ENCODE data around the gene MAN1C1.

GRCh38 chr1:25644962-25645361 is 28.4 kb downstream of the MAN1C1 start:
- no peak for TF ChIP-seq CTCF (IDR thresholded peaks at IDR 0.05)
- TF ChIP-seq POLR2A (IDR thresholded peaks at IDR 0.05): no peak
